HG03064 (cell line): ENCODE results near the gene TPTE2.
A peak's percentile ranks its signal among the peaks of the same experiment; 100 is the strongest.
"Not testable (repeated sequence)": the region's sequence is repeated elsewhere in the genome, so short reads cannot be mapped to it uniquely, and the experiment has no call there.

Experiments
- ATAC-seq: cut with Tn5 transposase; IDR thresholded peaks from one replicate; pipeline ENCODE4 v1.9.1; 2021; ENCODE audit warnings: low read depth; ENCODE audit not compliant: unreplicated experiment

The TPTE2 gene

DNA sequence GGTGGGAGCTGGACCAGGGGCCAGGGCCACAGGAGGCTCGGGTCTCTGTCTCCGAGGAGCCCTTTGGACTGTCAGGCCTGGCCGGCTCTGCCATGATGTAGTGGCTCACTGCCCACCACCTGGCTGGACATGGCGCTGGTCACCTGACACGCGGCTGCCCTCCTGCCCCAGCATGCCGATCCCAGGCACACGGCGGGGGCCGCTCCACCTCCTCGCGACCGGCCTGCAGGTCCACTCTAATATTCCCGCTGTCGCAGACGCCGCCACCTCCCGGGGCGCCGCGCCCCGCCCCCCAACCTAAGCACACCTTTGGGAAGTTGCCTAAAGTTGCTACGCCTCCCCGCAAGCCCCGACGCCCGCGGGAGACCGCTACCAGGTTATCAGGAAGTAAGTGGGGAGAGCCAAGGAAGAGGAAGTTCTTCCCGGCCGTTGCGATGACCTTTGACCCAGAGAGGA is at the start of gene TPTE2:
Gene TPTE2 (minus strand): TSS at position 406 of the 456 bp plus-strand sequence. CDS start 58,298 bp downstream, outside the sequence.
- ATAC-seq, result not testable (repeated sequence)

DNA sequence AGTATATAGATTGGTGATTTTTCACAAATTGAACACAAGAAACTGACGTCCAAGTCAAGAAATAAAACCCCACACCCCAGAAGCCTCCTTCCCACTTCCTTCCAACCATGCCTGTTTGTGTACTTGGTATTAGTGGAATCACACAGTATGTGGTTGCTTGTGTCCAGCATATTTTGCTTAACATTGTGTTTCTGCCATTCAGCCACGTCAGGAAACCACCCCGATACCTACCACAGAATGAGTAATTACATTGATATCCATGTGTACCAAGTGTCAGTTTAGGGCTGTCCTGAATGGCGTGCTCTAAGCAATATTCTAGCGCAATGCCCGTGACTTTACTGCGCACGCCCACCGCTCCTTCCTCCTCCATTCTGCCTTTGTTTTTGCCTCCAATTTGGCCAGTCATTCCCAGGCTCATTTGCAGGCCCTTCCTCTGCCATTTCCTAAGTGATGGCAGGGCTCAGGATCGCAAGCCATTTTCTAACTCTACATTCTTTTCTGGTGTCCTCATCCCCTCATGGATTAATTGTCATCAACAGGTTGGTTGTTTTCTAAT is 46.3 kb upstream of the TPTE2 start:
- no peak for ATAC-seq

GRCh38 chr13:19606737-19607136 is 45.4 kb upstream of the TPTE2 start:
- ATAC-seq, result no peak

DNA sequence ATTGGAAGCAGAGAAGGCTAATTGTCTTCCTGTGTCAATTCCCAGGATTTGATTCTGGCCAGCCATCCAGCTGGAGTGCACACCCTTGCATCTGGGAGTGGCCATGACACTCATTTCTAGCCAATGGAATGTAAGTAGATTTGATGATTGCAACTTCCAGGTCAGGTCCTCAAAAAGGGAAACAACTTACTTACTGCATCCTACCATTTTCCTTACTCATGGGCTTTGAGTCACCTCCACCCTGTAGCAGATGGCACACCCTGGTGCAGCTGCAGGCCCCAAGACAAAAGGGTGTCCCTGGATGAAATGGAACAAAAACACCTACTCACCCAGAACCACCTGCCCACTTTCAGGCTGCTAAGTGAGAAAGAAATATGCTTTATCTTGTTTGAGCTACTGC is 44.8 kb upstream of the TPTE2 start:
- no peak for ATAC-seq

GRCh38 chr13:19605161-19605955 is 44.0 kb upstream of the TPTE2 start:
- no peak for ATAC-seq

- ATAC-seq, result no peak
Observed at GRCh38 chr13:19604306-19604705, 43.0 kb upstream of the TPTE2 start.

DNA sequence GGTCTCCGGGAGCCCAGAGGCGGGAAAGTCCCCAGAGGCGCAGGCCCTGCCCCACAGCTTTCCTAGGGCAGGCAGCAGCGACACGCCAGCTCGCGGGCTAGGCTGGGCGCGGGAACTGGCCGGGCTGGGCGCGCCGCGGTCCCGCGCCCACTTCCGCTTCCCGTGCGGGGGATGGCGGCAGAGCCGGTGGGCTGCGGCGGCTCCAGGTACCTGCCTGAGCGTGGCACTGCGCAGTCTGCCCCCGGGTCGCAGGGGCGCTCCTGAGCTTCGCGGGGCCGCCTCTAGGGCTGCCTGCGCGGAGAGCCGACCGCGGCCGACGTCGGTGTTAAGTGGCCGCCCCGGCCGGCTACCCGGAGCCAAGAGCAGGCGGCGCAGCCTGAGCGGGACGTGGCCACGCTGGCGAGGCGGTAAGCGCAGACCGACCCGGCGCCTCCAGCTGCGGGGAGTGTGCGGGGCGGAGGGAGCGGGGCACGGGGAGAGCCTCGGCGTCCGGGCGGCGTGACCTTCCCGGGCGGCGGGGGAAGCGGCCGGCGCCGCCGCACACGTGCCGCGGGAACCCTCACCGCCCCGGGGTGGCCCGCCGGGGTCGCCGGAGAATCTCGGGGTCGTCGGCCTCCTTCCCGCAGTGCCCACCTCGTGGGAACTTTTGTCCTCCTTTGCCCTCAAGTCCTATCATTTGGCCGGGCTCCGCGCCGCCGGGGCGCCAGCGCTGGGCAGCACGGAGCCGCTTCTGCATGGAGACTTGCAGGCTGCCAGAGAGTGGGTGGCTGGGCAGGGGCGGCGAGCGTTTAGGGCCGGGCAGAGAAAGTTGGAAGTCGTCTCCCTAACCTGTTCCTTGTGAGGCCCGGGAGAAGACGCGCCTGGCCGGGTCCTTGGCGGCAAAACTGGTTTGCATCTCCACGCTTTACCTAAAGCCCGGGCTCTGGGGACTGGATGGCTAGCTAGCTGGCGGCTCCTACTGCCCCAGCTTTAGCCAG is 40.7 kb upstream of the TPTE2 start:
- ATAC-seq, result peak; percentile 79

DNA sequence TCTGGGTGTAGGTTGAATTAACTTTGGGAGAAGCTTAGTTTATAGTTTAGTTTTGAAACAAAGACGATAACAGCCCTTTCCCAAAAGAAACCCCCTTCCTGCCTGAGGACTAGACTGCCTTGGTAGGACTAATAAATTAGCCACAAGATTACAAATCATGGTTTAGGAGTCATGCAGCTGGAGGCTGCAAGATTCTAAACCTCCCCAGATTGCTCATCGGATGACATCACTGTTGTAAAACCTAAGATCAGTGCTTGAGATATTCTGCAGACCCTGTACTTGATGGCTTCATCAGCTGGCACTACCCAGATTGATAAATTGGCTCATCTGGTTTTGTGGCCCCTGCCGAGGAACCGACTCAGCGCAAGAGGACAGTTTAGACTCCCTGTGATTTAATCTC is 36.2 kb upstream of the TPTE2 start:
- ATAC-seq, result no peak

DNA sequence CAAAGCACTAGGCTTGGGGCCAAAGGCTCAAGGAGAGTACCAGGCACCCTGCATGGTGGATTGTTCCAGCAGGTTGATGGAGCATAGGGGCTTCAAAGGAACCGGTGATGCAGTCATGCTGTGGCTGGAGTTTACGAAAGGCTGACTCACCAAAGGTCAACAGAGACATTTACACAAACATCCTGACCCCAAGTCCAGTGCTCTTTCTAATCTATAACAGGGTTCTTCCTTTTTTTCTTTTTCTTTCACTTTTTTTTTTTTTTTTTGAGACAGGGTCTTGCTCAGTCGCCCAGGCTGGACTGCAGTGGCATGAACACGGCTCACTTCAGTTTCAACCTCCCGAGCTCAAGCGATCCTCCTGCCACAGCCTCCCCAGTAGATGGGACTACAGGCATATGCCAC is 35.6 kb upstream of the TPTE2 start:
- no peak for ATAC-seq

DNA sequence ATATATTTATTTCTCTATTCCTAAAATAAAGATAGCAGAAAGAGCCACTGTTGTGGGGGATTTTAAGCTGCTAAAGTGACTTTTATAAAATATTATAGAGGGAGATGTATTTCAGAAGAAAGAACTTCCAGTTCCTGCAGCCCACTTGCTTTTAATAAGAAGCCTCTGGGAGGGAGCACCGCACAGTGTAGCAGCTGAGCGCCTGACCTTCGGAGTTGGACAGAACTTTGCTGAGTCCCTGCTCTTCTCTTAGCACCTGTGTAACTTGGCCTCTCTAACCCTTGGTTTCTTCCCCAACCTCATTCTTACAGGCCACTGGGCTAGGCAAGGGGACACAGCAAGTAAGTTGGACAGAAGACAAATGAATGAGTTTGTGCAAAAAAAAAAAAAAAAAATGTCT is 34.8 kb upstream of the TPTE2 start:
- ATAC-seq, result no peak

DNA sequence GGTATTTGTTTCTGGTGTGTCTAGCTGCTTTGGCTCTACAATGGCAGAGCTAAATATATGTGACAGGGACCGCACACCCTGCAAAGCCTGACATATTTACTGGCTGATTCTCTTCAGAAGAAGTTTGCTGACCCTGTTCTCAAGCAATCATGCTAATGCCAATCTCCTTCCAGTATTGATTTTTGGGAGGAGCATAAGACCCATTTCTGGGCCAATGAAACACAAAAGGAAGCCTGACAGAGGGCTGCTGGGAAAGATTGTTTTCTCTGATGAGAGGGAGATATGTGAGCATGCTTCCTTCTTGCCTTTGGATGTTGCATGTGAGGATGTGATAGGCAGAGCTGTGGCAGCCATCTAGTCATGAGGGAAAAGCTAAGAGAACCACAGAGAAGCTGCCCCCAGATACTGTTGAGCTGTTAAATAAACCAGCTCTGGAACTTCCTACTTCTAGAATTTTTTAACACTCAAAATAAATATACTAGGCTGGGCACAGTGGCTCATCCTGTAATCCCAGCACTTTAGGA is 31.4 kb upstream of the TPTE2 start:
- no peak for ATAC-seq

GRCh38 chr13:19591864-19592263 is 30.5 kb upstream of the TPTE2 start:
- ATAC-seq, result no peak

GRCh38 chr13:19590423-19590822 is 29.1 kb upstream of the TPTE2 start:
- ATAC-seq, result no peak

- no peak for ATAC-seq
Observed at GRCh38 chr13:19589312-19589711, 28.0 kb upstream of the TPTE2 start.

- peak; percentile 73 for ATAC-seq
Observed at GRCh38 chr13:19587635-19588300, 26.4 kb upstream of the TPTE2 start.

- peak; percentile 77 for ATAC-seq
Observed at GRCh38 chr13:19586904-19587634, 25.7 kb upstream of the TPTE2 start.

DNA sequence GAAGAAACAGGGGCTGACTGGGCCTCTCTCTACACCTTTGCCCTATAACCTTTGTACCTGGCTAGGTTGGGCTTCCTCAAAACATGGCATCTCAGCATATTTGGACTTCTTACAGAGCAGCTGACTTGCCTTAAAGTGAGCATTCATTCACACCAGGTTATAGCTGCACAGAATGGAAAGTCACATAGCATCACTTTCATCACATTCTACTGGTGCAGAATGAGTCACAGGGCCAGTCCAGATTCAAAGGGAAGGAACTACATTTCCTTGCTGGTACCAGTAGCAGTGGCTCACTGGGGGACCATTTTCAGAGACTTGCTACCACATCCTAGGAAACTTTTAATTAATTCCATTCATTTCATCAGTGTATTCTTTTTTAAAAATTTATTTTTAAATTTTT is 20.3 kb upstream of the TPTE2 start:
- no peak for ATAC-seq

DNA sequence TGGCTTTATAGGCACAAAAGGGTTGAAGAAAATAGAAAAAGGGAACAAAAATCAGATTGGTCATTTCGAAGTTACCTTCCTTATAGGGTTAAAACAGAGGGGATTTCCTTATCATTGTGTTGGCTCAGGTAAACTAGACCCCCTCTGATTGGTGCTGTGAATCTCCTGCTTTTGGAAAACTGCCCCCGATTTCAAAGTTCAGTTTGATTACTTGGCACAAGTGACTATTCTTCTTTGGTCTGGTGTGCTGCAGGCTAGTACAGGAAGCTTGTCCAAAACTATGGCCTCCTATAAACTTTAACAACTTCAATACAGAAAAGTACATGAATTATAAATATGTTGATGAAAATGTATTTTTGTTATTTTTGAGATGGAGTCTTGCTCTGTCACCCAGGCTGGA is 13.9 kb upstream of the TPTE2 start:
- no peak for ATAC-seq

GRCh38 chr13:19573120-19573716 is 11.9 kb upstream of the TPTE2 start:
- ATAC-seq, result no peak
